ENCODE measurements around the gene CNTN5.

- TF ChIP-seq ZNF677 (tag by site-specific recombination; IDR thresholded peaks at IDR 0.05) (no peak), ZFP69B (tag by site-specific recombination; IDR thresholded peaks at IDR 0.05) (no peak), ZSCAN16 (tag by site-specific recombination; IDR thresholded peaks at IDR 0.05) (no peak), CTCF (tag by site-specific recombination; IDR thresholded peaks at IDR 0.05) (no peak), ZSCAN30 (tag by site-specific recombination; IDR thresholded peaks at IDR 0.05) (no peak), ZNF362 (tag by site-specific recombination; IDR thresholded peaks at IDR 0.05) (no peak), ZNF155 (tag by site-specific recombination; IDR thresholded peaks at IDR 0.05) (no peak), ZNF624 (tag by site-specific recombination; IDR thresholded peaks at IDR 0.05) (no peak), ZNF24 (tag by site-specific recombination; IDR thresholded peaks at IDR 0.05) (no peak), ZNF660 (tag by site-specific recombination; IDR thresholded peaks at IDR 0.05) (no peak), ZNF23 (tag by site-specific recombination; IDR thresholded peaks at IDR 0.05; ENCODE audit: borderline replicate concordance) (no peak)
- TF ChIP-seq, protein P1, sequence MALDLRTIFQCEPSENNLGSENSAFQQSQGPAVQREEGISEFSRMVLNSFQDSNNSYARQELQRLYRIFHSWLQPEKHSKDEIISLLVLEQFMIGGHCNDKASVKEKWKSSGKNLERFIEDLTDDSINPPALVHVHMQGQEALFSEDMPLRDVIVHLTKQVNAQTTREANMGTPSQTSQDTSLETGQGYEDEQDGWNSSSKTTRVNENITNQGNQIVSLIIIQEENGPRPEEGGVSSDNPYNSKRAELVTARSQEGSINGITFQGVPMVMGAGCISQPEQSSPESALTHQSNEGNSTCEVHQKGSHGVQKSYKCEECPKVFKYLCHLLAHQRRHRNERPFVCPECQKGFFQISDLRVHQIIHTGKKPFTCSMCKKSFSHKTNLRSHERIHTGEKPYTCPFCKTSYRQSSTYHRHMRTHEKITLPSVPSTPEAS (tag by site-specific recombination; IDR thresholded peaks at IDR 0.05), result no peak
- TF ChIP-seq, protein P2, sequence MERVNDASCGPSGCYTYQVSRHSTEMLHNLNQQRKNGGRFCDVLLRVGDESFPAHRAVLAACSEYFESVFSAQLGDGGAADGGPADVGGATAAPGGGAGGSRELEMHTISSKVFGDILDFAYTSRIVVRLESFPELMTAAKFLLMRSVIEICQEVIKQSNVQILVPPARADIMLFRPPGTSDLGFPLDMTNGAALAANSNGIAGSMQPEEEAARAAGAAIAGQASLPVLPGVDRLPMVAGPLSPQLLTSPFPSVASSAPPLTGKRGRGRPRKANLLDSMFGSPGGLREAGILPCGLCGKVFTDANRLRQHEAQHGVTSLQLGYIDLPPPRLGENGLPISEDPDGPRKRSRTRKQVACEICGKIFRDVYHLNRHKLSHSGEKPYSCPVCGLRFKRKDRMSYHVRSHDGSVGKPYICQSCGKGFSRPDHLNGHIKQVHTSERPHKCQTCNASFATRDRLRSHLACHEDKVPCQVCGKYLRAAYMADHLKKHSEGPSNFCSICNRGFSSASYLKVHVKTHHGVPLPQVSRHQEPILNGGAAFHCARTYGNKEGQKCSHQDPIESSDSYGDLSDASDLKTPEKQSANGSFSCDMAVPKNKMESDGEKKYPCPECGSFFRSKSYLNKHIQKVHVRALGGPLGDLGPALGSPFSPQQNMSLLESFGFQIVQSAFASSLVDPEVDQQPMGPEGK (tag by site-specific recombination; IDR thresholded peaks at IDR 0.05), result no peak
These were observed 546.7 kb downstream of the CNTN5 start for GRCh38 chr11:99567334-99567956.

Data from HEK293 (cell line).